ENCODE data around the gene LRP8. TPM values are rescaled to one million over a fixed set of nuclear protein-coding genes. Genes with fewer than 3 reads are reported as not detected.
A peak's percentile ranks its signal among the peaks of the same experiment; 100 is the strongest.

The LRP8 gene
- polyA plus RNA-seq, 1 of the 3 experiments (the other 2 are of a cell fraction): 19.9 TPM

DNA sequence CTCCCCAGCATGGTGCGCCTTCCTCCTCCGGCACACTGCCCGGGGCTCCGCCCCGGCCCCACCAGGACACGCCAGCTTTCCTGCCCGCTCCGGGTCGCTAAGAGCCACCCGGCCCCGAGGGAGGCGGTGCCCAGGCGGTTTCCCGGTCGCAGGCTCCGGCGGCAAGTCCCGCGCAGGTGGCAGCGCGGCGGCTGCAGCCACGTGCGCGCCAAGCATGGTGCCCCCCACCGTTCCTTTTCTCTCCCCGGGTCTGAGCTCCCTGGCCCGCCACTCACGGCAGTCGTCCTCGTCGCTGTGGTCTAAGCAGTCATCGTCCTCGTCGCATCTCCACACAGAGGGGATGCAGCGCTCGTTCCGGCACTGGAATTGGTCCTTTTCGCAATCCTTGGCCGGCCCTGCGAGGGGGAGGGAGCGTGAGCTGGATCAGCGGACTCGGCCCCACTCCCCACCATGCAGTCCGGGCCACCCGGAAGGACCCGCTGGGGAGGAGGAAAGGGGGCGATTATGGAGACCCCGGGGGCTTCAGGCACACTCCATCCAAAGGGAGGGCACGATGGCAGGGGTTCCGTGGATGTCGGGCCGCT is 1.2 kb downstream of the LRP8 start (continued):
- TF ChIP-seq YY1 (IDR thresholded peaks at IDR 0.05; ENCODE audit: low read depth): no peak

DNA sequence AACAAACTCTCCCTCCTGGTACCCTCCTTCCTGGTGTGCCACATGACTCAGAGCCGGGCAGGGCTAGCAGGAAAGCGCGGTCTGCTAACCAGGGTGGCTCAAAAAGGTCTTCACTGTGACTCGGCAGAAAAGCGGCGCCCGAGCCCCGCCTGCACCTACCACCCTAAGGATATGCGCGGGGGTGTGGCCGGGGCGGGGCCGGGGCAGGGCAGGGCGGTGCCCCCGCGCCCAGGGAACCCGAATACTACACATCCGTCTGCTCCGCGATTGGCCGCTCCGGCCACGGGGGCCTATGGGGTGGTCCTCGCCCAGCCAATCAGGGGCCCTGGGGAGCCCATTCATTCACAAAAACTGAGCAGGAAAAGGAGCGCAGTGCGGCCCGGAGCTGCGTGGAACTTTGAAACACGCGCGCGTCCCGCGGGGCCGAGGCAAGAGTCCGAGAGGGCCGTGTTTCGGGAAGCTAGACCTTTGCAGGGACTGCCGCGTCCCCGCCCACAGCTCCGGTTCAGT is 1.7 kb downstream of the LRP8 start:
- 1% methylated on average over 14 of the region's 42 CpGs for WGBS (ENCODE audit: low lambda C conversion rate)
- Histone ChIP-seq H2AFZ (ENCODE audit: low read depth) (peak overlapping the region; percentile 89), H3K79me2 (ENCODE audit: insufficient read depth) (peaks cover 6% of the 10 kb centered on the region; the same call in 1 of the 2 replicates), H3K4me3 (ENCODE audit: low read depth in 2 of 2, low read length in 1 of 2) (peak overlapping the region; percentile 76 to 96), H4K20me1 (ENCODE audit: insufficient read depth) (no peaks in the 10 kb centered on the region), H3K9ac (peak overlapping the region; percentile 81), H3K4me1 (ENCODE audit: control insufficient read depth in 1 of 2, insufficient read depth in 2 of 2, low read depth in 1 of 2, low read length in 1 of 2) (peaks cover 0 to 29% of the 10 kb centered on the region in 2 experiments; a peak in 2 of 4 replicates), H3K9me2 (no peaks in the 10 kb centered on the region), H3K27me3 (ENCODE audit: insufficient read depth) (no peaks in the 10 kb centered on the region), H3F3A (replicated peaks; ENCODE audit: insufficient read depth) (no peaks in the 10 kb centered on the region), H3K27ac (ENCODE audit: low read depth in 2 of 2, low read length in 1 of 2) (peak overlapping the region; percentile 72 to 81), H3K36me3 (replicated peaks in 1 of 2; ENCODE audit: control insufficient read depth in 1 of 2, insufficient read depth in 2 of 2, low read length in 1 of 2) (peaks cover 5 to 10% of the 10 kb centered on the region in 2 experiments), H3K4me2 (peak overlapping the region; percentile 99), H3K9me3 (no peaks in the 10 kb centered on the region)
- POLR2A ChIA-PET: interaction anchor here (0.9 to 2.7 kb wide), 4 partner anchors 8 to 52 kb away, joined by 3 to 11 read pairs (median 4); no protein-coding TSS in a partner anchor
- DNase-seq: peak; percentile 96
- CTCF ChIA-PET: interaction anchor here (0.8 to 2.7 kb wide), 5 partner anchors 8 to 71 kb away, joined by 3 to 18 read pairs (median 4); no protein-coding TSS in a partner anchor
- TF ChIP-seq, protein P1, sequence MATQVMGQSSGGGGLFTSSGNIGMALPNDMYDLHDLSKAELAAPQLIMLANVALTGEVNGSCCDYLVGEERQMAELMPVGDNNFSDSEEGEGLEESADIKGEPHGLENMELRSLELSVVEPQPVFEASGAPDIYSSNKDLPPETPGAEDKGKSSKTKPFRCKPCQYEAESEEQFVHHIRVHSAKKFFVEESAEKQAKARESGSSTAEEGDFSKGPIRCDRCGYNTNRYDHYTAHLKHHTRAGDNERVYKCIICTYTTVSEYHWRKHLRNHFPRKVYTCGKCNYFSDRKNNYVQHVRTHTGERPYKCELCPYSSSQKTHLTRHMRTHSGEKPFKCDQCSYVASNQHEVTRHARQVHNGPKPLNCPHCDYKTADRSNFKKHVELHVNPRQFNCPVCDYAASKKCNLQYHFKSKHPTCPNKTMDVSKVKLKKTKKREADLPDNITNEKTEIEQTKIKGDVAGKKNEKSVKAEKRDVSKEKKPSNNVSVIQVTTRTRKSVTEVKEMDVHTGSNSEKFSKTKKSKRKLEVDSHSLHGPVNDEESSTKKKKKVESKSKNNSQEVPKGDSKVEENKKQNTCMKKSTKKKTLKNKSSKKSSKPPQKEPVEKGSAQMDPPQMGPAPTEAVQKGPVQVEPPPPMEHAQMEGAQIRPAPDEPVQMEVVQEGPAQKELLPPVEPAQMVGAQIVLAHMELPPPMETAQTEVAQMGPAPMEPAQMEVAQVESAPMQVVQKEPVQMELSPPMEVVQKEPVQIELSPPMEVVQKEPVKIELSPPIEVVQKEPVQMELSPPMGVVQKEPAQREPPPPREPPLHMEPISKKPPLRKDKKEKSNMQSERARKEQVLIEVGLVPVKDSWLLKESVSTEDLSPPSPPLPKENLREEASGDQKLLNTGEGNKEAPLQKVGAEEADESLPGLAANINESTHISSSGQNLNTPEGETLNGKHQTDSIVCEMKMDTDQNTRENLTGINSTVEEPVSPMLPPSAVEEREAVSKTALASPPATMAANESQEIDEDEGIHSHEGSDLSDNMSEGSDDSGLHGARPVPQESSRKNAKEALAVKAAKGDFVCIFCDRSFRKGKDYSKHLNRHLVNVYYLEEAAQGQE (IDR thresholded peaks at IDR 0.05; ENCODE audit: low read depth, low read length): no peak
- TF ChIP-seq CHD2 (IDR thresholded peaks at IDR 0.05; ENCODE audit: low read length, partially characterized antibody) (no peak), EZH2phosphoT487 (IDR thresholded peaks at IDR 0.05; ENCODE audit: borderline replicate concordance, low read depth) (no peak), GATA2 (CRISPR knock-in tag; IDR thresholded peaks at IDR 0.05) (no peak), RAD21 (IDR thresholded peaks at IDR 0.05; ENCODE audit: low read length) (no peak; the same call in 1 of the 2 replicates), EP300 (IDR thresholded peaks at IDR 0.05; ENCODE audit: borderline replicate concordance in 1 of 2, low read depth in 1 of 2, low read length in 1 of 2) (no peak), ELF1 (IDR thresholded peaks at IDR 0.05) (peak; percentile 59), RFX5 (IDR thresholded peaks at IDR 0.05; ENCODE audit: low read length) (peak; percentile 42; the same call in 1 of the 2 replicates)
- TF ChIP-seq, protein P2, sequence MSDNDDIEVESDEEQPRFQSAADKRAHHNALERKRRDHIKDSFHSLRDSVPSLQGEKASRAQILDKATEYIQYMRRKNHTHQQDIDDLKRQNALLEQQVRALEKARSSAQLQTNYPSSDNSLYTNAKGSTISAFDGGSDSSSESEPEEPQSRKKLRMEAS (IDR thresholded peaks at IDR 0.05; ENCODE audit: low read depth): peak; percentile 86
- TF ChIP-seq, protein P3, sequence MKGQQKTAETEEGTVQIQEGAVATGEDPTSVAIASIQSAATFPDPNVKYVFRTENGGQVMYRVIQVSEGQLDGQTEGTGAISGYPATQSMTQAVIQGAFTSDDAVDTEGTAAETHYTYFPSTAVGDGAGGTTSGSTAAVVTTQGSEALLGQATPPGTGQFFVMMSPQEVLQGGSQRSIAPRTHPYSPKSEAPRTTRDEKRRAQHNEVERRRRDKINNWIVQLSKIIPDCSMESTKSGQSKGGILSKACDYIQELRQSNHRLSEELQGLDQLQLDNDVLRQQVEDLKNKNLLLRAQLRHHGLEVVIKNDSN (IDR thresholded peaks at IDR 0.05; ENCODE audit: borderline replicate concordance, low read depth): peak; percentile 74
- TF ChIP-seq, protein P4, sequence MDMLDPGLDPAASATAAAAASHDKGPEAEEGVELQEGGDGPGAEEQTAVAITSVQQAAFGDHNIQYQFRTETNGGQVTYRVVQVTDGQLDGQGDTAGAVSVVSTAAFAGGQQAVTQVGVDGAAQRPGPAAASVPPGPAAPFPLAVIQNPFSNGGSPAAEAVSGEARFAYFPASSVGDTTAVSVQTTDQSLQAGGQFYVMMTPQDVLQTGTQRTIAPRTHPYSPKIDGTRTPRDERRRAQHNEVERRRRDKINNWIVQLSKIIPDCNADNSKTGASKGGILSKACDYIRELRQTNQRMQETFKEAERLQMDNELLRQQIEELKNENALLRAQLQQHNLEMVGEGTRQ (IDR thresholded peaks at IDR 0.05; ENCODE audit: borderline replicate concordance, low read depth, low read length): peak; percentile 48; the same call in 1 of the 2 replicates
- TF ChIP-seq, protein P5, sequence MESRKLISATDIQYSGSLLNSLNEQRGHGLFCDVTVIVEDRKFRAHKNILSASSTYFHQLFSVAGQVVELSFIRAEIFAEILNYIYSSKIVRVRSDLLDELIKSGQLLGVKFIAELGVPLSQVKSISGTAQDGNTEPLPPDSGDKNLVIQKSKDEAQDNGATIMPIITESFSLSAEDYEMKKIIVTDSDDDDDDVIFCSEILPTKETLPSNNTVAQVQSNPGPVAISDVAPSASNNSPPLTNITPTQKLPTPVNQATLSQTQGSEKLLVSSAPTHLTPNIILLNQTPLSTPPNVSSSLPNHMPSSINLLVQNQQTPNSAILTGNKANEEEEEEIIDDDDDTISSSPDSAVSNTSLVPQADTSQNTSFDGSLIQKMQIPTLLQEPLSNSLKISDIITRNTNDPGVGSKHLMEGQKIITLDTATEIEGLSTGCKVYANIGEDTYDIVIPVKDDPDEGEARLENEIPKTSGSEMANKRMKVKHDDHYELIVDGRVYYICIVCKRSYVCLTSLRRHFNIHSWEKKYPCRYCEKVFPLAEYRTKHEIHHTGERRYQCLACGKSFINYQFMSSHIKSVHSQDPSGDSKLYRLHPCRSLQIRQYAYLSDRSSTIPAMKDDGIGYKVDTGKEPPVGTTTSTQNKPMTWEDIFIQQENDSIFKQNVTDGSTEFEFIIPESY (IDR thresholded peaks at IDR 0.05; ENCODE audit: borderline replicate concordance, low read depth): no peak
- TF ChIP-seq, protein P6, sequence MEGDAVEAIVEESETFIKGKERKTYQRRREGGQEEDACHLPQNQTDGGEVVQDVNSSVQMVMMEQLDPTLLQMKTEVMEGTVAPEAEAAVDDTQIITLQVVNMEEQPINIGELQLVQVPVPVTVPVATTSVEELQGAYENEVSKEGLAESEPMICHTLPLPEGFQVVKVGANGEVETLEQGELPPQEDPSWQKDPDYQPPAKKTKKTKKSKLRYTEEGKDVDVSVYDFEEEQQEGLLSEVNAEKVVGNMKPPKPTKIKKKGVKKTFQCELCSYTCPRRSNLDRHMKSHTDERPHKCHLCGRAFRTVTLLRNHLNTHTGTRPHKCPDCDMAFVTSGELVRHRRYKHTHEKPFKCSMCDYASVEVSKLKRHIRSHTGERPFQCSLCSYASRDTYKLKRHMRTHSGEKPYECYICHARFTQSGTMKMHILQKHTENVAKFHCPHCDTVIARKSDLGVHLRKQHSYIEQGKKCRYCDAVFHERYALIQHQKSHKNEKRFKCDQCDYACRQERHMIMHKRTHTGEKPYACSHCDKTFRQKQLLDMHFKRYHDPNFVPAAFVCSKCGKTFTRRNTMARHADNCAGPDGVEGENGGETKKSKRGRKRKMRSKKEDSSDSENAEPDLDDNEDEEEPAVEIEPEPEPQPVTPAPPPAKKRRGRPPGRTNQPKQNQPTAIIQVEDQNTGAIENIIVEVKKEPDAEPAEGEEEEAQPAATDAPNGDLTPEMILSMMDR (IDR thresholded peaks at IDR 0.05): no peak
- TF ChIP-seq, protein P7, sequence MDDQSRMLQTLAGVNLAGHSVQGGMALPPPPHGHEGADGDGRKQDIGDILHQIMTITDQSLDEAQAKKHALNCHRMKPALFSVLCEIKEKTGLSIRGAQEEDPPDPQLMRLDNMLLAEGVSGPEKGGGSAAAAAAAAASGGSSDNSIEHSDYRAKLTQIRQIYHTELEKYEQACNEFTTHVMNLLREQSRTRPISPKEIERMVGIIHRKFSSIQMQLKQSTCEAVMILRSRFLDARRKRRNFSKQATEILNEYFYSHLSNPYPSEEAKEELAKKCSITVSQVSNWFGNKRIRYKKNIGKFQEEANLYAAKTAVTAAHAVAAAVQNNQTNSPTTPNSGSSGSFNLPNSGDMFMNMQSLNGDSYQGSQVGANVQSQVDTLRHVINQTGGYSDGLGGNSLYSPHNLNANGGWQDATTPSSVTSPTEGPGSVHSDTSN (IDR thresholded peaks at IDR 0.05): 0 out of 2 replicates have a peak, but pooled peaks have one; percentile 3
- TF ChIP-seq, protein P8, sequence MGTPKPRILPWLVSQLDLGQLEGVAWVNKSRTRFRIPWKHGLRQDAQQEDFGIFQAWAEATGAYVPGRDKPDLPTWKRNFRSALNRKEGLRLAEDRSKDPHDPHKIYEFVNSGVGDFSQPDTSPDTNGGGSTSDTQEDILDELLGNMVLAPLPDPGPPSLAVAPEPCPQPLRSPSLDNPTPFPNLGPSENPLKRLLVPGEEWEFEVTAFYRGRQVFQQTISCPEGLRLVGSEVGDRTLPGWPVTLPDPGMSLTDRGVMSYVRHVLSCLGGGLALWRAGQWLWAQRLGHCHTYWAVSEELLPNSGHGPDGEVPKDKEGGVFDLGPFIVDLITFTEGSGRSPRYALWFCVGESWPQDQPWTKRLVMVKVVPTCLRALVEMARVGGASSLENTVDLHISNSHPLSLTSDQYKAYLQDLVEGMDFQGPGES (IDR thresholded peaks at IDR 0.05; ENCODE audit: low read depth, low read length): peak; percentile 45; the same call in 1 of the 2 replicates

All from SK-N-SH (cell line).